Omental fat pad (tissue), 4 donors: ENCODE data around the gene LRRC45. TPM values are rescaled to one million over a fixed set of nuclear protein-coding genes. Genes with fewer than 3 reads are reported as not detected.
"Not testable (repeated sequence)": the region's sequence is repeated elsewhere in the genome, so short reads cannot be mapped to it uniquely, and the experiment has no call there.

Experiments used
- ATAC-seq: fragments of 150-250 bp; one replicate; pipeline ENCODE4 v1.9.1; 2016; ENCODE audit warnings: mild to moderate bottlenecking, moderate library complexity; ENCODE audit not compliant: low FRiP score
- DNase-seq: peaks from one replicate; pipeline ENCODE4 v3.0.0-alpha.2; 2019; ENCODE audit warnings: low spot score
- total RNA-seq, 4 donors: library from RNA; depleted of rRNA; stranded (reverse); fragments of >200 nt; gene quantifications; one replicate each; pipeline ENCODE4 v1.1.0, GENCODE V29; 2016
- TF ChIP-seq, protein P1 (sequence below), 3 donors: fragments of 450-650 bp; IDR thresholded peaks; one replicate each; pipeline ENCODE4 v1.5.1; 2016 to 2017; ENCODE audit warnings: antibody characterized with exemption in 3 of 3, mild to moderate bottlenecking in 3 of 3, moderate library complexity in 2 of 3

LRRC45 gene
- total RNA-seq, 4 donors from 2014 or later: 4.7 to 12.3 (median 5.6) TPM

DNA sequence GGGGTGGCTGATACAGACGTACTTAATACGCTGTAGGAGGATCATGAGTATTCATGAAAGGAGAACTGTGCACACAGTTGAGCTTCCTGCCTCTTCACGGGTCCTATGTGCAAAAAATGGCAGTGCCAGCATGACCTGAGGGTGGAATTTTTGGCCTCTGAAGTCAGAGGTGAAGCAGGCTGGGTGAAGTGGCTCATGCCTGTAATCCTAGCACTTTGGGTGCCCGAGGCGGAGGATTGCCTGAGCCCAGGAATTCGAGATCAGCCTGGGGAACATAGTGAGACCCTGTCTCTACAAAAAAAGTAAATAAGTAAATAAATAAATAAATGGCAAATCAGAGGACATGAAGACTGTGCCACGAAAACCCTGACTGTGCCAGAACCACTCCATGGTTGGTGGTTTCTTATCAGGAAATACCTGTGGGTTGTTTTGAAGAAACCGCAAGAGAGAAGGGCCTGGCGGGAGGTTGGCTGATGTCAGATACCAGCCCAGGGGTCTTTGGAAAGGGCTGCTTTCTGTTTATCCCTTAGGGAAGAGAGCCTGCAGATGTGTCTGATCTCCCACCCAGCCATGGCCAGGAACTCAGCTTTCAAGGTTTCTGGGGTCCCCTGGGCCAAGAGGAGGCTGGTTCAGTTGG, 42.3 kb upstream of the LRRC45 start:
- DNase-seq (no peak), ATAC-seq (no peak)
- TF ChIP-seq, protein P1, sequence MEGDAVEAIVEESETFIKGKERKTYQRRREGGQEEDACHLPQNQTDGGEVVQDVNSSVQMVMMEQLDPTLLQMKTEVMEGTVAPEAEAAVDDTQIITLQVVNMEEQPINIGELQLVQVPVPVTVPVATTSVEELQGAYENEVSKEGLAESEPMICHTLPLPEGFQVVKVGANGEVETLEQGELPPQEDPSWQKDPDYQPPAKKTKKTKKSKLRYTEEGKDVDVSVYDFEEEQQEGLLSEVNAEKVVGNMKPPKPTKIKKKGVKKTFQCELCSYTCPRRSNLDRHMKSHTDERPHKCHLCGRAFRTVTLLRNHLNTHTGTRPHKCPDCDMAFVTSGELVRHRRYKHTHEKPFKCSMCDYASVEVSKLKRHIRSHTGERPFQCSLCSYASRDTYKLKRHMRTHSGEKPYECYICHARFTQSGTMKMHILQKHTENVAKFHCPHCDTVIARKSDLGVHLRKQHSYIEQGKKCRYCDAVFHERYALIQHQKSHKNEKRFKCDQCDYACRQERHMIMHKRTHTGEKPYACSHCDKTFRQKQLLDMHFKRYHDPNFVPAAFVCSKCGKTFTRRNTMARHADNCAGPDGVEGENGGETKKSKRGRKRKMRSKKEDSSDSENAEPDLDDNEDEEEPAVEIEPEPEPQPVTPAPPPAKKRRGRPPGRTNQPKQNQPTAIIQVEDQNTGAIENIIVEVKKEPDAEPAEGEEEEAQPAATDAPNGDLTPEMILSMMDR (IDR thresholded peaks at IDR 0.05): no peak

DNA sequence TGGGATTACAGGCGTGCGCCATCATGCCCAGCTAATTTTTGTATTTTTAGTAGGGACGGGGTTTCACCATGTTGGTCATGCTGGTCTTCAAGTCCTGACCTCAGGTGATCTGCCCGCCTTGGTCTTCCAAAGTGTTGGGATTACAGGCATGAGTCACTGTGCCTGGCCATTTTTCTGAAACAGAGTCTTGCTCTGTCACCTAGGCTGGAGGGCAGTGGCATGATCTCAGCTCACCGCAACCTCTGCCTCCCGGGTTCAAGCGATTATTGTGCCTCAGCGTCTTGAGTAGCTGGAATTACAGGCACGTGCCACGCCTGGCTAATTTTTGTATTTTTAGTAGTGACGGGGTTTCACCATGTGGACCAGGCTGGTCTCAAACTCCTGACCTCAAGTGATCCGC, 41.6 kb upstream of the LRRC45 start:
- DNase-seq, ATAC-seq: not testable (repeated sequence)

DNA sequence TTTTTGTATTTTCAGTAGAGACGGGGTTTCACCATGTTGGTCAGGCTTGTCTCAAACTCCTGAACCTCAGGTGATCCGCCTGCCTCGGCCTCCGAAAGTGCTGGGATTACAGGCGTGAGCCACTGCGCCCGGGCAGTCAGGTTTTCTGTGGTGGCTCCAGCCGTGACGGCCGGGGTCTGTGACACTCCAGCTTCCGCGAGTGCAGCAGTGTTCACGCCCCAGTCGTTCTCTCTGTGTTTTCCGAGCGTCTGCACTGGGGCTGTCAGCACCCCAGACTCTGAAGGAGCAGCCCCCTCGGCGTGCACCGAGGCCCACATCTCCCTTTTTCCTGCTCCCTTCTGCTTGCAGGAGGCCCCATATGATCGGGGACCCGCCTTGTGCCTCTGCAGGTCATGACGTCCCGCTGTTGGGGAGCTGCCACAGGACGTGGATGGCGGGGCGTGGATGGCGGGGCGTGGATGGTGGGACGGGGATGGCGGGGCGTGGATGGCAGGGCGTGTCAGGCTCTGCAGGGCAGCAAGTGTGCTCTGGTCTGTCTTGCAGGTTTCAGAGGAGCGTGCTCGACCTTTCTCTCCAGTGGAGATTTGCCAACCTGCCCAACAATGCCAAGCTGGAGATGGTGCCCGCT, 40.0 kb upstream of the LRRC45 start:
- TF ChIP-seq, protein P1 (IDR thresholded peaks at IDR 0.05): no peak
- ATAC-seq (no peak), DNase-seq (no peak)

DNA sequence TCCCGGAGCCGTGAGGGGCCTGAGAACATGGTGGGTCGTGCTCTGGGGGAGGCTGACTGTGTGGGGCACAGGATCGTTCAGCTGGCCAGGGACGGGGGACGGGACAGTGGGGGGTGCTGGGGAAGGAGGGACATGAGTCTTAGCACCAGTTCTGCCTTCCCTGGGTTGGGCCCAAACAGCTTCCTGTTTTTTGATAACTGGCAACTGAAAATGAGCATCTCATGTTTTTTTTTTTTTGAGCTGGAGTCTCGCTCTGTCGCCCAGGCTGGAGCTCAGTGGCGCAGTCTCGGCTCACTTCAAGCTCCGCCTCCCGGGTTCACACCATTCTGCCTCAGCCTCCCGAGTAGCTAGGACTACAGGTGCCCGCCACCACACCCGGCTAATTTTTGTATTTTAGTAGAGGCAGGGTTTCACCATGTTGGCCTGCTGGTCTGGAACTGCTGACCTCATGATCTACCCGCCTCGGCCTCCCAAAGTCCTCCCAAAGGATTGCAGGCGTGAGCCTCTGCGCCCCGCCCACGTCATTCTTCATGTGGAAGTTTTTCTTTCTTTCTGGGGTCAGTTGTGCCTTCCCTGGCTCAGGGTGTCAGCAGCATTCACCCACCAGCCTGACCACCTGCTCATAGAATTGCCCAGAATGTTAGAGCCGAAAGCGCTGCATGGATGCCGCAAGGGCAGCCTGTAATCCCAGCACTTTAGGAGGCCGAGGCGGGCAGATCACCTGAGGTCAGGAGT, 39.3 kb upstream of the LRRC45 start:
- no peak for ATAC-seq
- DNase-seq: no peak
- TF ChIP-seq, protein P1 (IDR thresholded peaks at IDR 0.05): no peak

DNA sequence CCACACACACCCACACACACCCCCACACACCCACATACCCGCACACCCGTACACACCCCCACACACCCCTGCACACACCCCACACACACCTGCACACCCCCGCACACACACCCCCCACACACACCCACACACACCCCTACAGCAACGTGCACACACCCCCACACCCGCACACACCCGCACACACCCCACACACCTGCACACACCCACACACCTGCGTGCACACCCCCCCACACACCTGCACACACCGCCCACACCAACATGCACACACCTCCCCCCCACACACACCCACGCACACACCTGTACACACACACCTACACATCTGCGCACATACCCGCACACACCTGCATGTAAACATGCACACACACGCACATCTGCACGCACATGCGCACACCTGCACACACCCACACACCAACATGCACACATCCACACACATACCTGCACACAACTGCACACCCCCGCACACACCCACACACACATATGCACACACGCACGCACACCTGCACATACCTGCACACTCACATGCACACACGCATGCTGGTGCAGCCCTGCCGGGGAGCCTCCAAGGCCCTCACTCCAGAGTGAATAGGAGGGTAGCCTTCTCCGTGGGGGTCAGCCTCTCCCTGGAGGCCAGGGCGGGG, 38.2 kb upstream of the LRRC45 start:
- DNase-seq: no peak
- ATAC-seq: no peak
- TF ChIP-seq, protein P1 (IDR thresholded peaks at IDR 0.05): no peak

DNA sequence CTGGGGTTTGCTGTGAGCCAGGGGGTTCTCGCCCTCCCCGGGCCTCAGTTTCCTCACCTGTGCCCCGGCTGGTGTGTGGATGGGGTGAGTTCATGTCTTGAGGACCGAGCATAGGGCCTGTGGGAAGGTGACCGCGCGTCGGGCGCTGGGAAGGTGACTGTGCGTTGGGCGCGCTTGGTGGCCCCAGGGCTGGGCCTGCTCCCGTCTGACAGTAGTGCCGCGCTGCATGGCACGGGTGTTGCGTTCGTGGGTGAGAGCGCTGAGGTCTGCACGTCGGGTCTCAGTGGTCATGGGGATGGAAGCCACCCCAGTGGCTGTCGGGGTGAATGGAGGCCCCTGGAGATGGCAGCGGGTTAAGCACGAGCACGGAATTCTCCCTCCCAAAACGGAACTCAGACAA, 36.5 kb upstream of the LRRC45 start:
- DNase-seq (no peak), ATAC-seq (no peak)
- TF ChIP-seq, protein P1 (IDR thresholded peaks at IDR 0.05): no peak

DNA sequence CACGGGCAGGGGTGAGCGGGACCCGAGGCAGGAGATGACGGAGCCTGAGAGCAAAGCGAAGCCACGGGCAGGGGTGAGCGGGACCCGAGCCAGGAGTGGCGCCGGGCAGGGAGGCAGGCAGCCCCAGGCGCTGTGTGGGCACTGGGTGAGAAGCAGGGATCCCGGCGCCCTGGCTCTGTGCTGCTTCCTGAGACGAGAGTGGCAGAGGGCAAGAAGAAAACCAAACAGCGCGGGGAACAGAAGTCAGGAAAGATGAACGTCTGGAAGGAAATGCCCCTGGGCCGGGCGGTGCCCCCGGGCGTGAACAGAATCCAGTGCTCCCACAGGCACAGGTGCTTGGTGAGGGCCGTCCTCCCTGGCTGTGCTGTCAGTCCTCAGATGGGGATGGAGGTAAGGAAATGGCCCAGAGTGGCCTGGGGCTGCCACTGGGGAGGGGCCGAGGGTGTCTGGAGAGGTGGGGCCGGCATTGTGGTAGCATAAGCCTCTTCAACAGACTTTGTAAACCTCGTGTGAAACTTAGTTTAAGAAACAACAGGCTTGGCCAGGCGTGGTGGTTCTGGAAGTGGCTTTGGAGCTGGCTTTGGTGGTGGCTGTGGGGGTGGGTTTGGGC, 35.8 kb upstream of the LRRC45 start:
- ATAC-seq (no peak), DNase-seq (no peak)
- TF ChIP-seq, protein P1 (IDR thresholded peaks at IDR 0.05): no peak
